Colon (tissue), 2 donors: Measurements from ENCODE around the gene RBBP8NL.

Experiments
- FAIRE-seq: peaks from 2 replicates; lab custom pipeline; 2012; peaks lifted over from hg19 to GRCh38; lab: Jason Lieb, UNC
- donor health status: control.
- donor health status: control.

RBBP8NL gene

DNA sequence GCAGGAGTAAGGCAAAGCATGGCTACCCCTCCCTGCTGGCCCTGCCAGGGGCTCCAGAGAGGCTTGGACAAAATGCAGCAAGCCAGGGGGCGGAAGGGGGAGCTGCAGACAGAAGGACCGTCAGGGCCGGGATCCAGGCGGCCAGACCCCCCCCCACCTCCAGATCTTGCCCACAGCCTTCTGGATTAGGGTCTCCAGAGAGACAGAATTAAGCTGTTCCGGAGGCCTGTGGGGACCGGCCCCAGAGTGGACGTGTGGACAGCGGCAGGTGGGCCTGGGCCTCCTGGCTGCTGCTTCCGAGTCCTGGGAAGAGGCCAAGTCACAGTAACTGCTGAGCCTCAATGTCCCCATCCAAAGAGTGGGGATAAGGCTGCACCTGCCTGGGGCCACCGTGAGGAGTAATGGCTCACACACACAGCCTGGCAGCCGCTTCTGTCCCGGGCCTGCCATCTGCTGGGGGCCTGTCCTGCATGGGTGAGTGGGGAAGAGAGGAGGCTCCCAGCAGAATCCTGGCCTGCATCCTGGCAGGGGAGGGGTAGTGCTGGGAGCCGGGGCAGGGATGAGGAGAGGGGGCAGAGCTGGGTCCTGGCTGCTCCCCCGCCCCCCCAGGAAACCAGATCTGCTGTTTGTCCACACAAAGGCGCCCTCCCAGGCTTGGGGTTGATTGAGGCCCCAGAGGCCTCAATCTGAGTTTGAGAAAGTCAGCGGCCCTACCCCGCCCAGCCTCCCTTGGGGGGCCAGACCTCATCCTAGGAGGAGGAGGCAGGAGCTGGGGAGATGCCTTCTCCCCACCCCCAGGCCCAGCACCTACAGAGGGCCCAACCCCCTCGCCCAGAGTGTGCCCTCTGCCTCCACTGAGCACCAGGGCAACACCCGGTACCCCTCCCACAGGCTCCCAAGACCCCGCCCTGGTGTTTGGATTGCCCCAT lies 64.1 kb downstream of the RBBP8NL start:
- FAIRE-seq, result no peak

DNA sequence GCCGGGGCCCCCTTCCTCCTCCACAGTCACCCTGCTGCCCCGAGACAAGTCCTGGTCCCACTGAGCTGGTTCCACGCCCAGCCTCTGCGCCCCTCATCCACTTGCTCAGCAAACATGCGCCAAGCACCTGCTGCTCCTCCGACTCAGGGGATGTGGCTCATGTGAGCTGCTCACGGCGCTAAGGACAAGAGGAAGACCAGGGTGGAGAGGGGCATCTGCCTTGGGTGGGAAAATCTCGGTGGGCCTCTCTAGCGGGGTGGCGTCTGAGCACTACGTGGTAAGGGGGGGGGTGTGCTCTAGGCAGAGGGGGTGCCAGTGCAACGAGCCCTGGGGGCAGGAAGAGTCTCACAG lies 64.8 kb downstream of the RBBP8NL start:
- FAIRE-seq, result no peak

DNA sequence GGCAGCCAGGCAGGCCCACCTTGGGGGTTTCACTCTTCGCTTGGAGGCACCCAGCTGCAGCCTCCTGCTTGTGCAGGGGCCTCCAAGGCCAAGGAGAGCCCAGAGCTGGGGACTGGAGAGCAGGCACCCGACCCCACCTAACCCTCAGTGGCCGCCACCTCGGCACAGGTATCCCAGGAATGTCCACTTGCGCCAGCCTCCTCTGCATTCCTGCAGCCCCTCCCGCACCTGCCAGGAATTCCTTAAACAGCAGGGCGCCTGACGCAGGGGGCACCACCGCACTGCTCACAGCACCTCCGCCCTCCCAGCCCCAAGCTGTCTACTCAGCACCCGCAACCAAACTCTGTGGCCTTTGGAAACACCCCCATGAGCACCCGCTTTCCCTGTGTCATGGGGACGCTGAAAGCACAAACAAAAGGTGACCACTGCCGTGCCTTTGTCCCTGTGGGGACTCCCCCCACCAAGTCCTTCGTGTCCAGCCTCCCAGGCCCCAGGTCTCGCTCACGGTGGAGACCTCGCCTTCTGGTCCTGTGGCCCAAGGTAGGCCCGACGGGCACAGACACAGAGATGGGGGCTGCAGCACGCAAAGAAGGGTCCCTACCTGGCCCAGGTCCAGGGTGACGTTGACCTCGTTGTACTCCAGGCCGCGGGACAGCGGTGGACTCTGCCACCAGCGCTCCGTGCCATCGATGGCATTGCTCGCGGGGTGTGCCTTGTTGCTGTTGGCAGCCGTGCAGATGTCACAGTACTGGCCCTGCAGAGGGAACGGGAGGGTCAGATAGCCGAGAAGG lies 65.3 kb downstream of the RBBP8NL start:
- FAIRE-seq, result no peak

DNA sequence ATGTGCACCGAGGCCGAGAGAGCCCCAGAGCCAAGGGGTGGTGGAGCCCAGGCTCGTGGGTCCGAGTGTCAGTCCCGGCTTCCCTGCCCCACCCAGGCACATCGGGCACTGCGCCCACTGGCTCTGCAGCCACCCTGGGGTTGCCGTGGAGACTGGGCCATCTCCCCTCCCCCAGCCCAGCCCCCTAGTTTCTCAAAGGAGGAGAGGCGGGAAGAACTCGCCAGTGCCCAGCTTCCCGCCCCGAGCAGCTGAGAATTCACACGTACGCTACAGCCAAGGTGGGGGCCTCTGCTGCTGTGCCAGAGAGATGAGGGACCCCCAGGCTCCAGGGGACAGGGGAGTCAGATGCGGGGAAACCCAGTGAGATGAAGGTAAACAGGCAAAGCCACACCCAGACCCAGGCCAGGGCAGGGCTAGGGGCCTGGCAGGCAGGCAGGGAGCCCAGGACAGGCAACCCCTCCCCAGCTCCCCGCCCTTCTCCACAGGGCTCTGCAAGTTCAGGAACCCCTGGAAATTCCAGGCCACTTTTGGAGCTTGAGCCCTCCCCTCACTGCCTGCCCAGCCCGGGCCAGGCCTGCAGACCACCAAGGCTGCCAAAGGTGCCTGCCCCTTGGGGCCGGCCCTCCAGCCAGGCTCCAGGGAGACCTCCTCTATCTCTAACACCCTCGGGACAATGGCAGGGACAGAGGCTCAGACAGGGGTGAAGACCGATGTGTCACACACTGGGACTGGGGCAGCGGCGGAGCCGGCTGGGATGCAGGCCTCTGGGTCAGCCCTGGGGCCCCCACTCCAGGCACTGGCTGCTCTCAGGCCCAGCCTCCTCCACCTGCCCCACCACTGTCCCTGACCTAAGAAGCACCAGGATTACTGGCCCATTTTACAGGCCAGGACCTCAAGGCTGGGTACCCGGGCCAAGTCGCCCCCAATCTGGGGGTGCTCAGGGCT lies 66.2 kb downstream of the RBBP8NL start:
- no peak for FAIRE-seq
